Loucy (cell line): ENCODE data around the gene DLX6.

Source experiments
- H2AFZ ChIP-seq: fragments of 200-600 bp; sonication (generic); 2 replicates; pipeline ENCODE4 v1.6.0; 2016; ENCODE audit warnings: antibody characterized with exemption, mild to moderate bottlenecking, low read length, moderate library complexity
- H3F3A ChIP-seq: fragments of 200-600 bp; 2 replicates; pipeline ENCODE4 v1.6.0; 2016; ENCODE audit warnings: antibody characterized with exemption, low read depth, mild to moderate bottlenecking
- H3K27me3 ChIP-seq: fragments of 200-600 bp; sonication (generic); 2 replicates; pipeline ENCODE4 v1.6.1; 2014; ENCODE audit warnings: low read length, mild to moderate bottlenecking; ENCODE audit not compliant: insufficient read depth, poor library complexity, severe bottlenecking
- H3K36me3 ChIP-seq: fragments of 200-600 bp; sonication (generic); 2 replicates; pipeline ENCODE4 v1.6.1; 2016; ENCODE audit warnings: low read length; ENCODE audit not compliant: insufficient read depth
- H3K4me1 ChIP-seq: fragments of 200-600 bp; sonication (generic); 2 replicates; pipeline ENCODE4 v1.5.1; 2014; ENCODE audit warnings: low read length, mild to moderate bottlenecking; ENCODE audit not compliant: insufficient read depth, poor library complexity, severe bottlenecking
- H3K4me2 ChIP-seq: fragments of 200-600 bp; sonication (generic); 2 replicates; pipeline ENCODE4 v1.6.0; 2014; ENCODE audit warnings: antibody characterized with exemption, low read length, low read depth, mild to moderate bottlenecking; ENCODE audit not compliant: poor library complexity, severe bottlenecking
- H3K4me3 ChIP-seq: fragments of 200-600 bp; sonication (generic); 2 replicates; pipeline ENCODE4 v1.5.1; 2014; ENCODE audit warnings: low read length, mild to moderate bottlenecking, mixed read lengths; ENCODE audit not compliant: poor library complexity, severe bottlenecking
- H3K79me2 ChIP-seq: fragments of 200-600 bp; sonication (generic); 2 replicates; pipeline ENCODE4 v1.6.1; 2014; ENCODE audit warnings: low read length; ENCODE audit not compliant: insufficient read depth
- H3K9ac ChIP-seq: fragments of 200-600 bp; sonication (generic); 2 replicates; pipeline ENCODE4 v1.6.0; 2014; ENCODE audit warnings: mild to moderate bottlenecking, low read depth, low read length, moderate library complexity; ENCODE audit not compliant: poor library complexity, severe bottlenecking
- H3K9me2 ChIP-seq: fragments of 200-600 bp; sonication (generic); replicated peaks from 2 replicates; pipeline ENCODE4 v1.6.1; 2016; ENCODE audit warnings: low read depth, low read length, mixed read lengths
- H3K9me3 ChIP-seq: fragments of 200-600 bp; sonication (generic); 2 replicates; pipeline ENCODE4 v1.6.1; 2014; ENCODE audit warnings: mild to moderate bottlenecking, antibody characterized with exemption, low read length, low read depth; ENCODE audit not compliant: insufficient read depth
- H4K20me1 ChIP-seq: fragments of 200-600 bp; sonication (generic); 2 replicates; pipeline ENCODE4 v1.6.0; 2014; ENCODE audit warnings: antibody characterized with exemption, low read length, mild to moderate bottlenecking; ENCODE audit not compliant: insufficient read depth, poor library complexity, severe bottlenecking
- EZH2phosphoT487 ChIP-seq: fragments of 200-600 bp; IDR thresholded peaks from 2 replicates; pipeline ENCODE4 v1.6.1; 2018; ENCODE audit warnings: antibody characterized with exemption, mild to moderate bottlenecking, moderate library complexity, borderline replicate concordance
- TF ChIP-seq, protein P1 (sequence below): fragments of 200-600 bp; sonication (generic); conservative IDR thresholded peaks from 2 replicates; pipeline ENCODE4 v1.5.1; 2014; ENCODE audit warnings: mild to moderate bottlenecking, antibody characterized with exemption, low read length

Gene DLX6

DNA sequence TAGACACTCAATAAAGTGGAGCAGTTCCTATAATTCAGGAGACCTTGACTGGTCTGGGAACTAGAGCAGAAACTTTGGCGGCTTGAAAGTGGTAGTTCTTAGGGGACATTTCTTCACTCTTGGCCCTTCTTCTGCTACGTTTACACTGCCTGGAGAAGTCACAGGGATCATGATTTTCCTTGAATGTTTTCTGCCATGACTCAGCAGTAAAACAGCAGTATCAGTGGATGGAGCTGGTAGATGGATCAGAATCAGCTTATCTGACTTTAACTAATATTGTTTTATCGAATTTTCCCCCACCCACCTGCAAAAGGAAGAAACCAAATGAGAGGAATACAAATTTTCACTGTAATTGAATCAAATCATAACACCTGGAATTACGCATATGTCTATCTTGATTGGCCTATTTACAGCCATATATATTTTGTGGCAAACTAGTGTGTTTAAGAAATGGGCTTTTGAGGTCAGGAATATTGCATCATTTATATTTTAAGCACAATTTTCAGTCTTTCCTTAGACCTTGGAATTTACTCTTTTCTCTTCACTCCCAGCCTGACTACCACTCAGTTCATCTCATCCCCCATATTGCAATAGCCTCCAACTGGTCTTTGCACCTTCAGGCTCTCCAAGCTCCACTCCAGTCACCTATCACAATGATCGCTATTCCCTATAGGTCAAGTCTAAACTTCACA, 34.2 kb downstream of the DLX6 start:
- H3K4me2 ChIP-seq = no peak overlapping the region
- H3K79me2 ChIP-seq = no peaks in the 10 kb centered on the region
- H2AFZ ChIP-seq = no peak overlapping the region
- no peaks in the 10 kb centered on the region for H3K9me3 ChIP-seq
- H3K4me1 ChIP-seq = no peaks in the 10 kb centered on the region
- no peak overlapping the region for H3K9ac ChIP-seq
- no peaks in the 10 kb centered on the region for H4K20me1 ChIP-seq
- no peaks in the 10 kb centered on the region for H3F3A ChIP-seq
- no peak for TF ChIP-seq EZH2phosphoT487
- TF ChIP-seq, protein P1, sequence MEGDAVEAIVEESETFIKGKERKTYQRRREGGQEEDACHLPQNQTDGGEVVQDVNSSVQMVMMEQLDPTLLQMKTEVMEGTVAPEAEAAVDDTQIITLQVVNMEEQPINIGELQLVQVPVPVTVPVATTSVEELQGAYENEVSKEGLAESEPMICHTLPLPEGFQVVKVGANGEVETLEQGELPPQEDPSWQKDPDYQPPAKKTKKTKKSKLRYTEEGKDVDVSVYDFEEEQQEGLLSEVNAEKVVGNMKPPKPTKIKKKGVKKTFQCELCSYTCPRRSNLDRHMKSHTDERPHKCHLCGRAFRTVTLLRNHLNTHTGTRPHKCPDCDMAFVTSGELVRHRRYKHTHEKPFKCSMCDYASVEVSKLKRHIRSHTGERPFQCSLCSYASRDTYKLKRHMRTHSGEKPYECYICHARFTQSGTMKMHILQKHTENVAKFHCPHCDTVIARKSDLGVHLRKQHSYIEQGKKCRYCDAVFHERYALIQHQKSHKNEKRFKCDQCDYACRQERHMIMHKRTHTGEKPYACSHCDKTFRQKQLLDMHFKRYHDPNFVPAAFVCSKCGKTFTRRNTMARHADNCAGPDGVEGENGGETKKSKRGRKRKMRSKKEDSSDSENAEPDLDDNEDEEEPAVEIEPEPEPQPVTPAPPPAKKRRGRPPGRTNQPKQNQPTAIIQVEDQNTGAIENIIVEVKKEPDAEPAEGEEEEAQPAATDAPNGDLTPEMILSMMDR = no peak
- no peaks in the 10 kb centered on the region for H3K9me2 ChIP-seq
- no peaks in the 10 kb centered on the region for H3K36me3 ChIP-seq
- no peaks in the 10 kb centered on the region for H3K27me3 ChIP-seq
- no peak overlapping the region for H3K4me3 ChIP-seq

DNA sequence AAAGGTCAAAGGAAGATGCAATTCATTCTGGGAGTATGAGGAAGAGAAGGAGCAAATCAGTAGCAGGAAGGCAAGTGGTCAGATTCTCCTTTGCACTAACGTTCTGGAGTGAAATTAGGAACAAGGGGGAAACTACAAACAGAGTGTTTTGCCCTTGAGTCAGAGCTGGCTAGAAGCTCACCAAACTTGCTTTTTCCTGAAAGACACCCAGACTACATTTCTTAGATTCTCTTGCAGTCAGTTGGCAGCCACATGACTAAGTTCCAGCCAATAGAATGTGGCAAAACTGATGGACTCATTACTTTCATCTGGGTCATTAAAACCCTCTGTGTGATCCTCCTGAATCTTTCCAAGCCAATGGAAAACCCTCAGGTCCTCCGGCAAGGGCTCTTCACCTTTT, 37.9 kb downstream of the DLX6 start:
- H3K4me2 ChIP-seq = no peak overlapping the region
- no peaks in the 10 kb centered on the region for H3K27me3 ChIP-seq
- H3K9me3 ChIP-seq = no peaks in the 10 kb centered on the region

More for the DNA sequence above, 37.9 kb downstream of the DLX6 start:
- Histone ChIP-seq H3K9ac (no peak overlapping the region), H3K4me1 (no peaks in the 10 kb centered on the region), H3F3A (no peaks in the 10 kb centered on the region), H4K20me1 (no peaks in the 10 kb centered on the region), H3K9me2 (no peaks in the 10 kb centered on the region), H3K4me3 (no peak overlapping the region), H3K79me2 (no peaks in the 10 kb centered on the region), H3K36me3 (no peaks in the 10 kb centered on the region), H2AFZ (no peak overlapping the region)
- no peak for TF ChIP-seq EZH2phosphoT487
- TF ChIP-seq, protein P1 = no peak
